ENCODE results near the gene MRGPRE. TPM values are rescaled to one million over a fixed set of nuclear protein-coding genes. Genes with fewer than 3 reads are reported as not detected.

Gene MRGPRE
- total RNA-seq, 1 donor from 2014 or later, result not detected

GRCh38 chr11:3191586-3192324 lies 40.5 kb downstream of the MRGPRE start:
- H3K27me3 Mint-ChIP-seq (ENCODE audit: unreplicated experiment), result peaks cover 15% of the 10 kb centered on the region
- H3K27ac Mint-ChIP-seq (ENCODE audit: unreplicated experiment), result no peak overlapping the region
- no peaks in the 10 kb centered on the region for H3K9me3 Mint-ChIP-seq (ENCODE audit: unreplicated experiment)
- TF ChIP-seq, protein P1, sequence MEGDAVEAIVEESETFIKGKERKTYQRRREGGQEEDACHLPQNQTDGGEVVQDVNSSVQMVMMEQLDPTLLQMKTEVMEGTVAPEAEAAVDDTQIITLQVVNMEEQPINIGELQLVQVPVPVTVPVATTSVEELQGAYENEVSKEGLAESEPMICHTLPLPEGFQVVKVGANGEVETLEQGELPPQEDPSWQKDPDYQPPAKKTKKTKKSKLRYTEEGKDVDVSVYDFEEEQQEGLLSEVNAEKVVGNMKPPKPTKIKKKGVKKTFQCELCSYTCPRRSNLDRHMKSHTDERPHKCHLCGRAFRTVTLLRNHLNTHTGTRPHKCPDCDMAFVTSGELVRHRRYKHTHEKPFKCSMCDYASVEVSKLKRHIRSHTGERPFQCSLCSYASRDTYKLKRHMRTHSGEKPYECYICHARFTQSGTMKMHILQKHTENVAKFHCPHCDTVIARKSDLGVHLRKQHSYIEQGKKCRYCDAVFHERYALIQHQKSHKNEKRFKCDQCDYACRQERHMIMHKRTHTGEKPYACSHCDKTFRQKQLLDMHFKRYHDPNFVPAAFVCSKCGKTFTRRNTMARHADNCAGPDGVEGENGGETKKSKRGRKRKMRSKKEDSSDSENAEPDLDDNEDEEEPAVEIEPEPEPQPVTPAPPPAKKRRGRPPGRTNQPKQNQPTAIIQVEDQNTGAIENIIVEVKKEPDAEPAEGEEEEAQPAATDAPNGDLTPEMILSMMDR (IDR thresholded peaks at IDR 0.05), result no peak
- H3K4me1 Mint-ChIP-seq (ENCODE audit: unreplicated experiment), result no peaks in the 10 kb centered on the region
- H3K36me3 Mint-ChIP-seq (ENCODE audit: unreplicated experiment), result no peaks in the 10 kb centered on the region
- DNase-seq (ENCODE audit: extremely low spot score, unreplicated experiment), result no peak
- H3K4me3 Mint-ChIP-seq (ENCODE audit: unreplicated experiment), result no peak overlapping the region

DNA sequence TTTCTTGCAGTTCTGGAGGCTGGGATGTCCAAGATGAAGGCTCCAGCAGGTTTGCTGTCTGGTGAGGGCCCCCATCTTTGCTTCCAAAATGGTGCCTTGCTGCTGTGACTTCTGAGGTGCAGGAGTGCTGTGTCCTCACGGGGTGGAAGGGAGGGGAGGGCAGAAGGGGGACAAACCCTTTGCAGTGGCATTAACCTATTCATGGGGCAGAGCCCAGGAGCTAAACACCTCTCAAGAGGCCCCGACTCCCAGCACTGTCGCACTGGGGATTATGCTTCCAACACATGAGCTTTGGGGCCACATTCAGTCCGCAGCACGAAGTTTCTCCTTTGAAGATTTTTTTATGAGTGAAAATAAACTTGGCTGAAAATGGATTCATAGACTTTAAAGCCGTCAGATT lies 41.6 kb downstream of the MRGPRE start:
- no peak overlapping the region for H3K27ac Mint-ChIP-seq (ENCODE audit: unreplicated experiment)

DNA sequence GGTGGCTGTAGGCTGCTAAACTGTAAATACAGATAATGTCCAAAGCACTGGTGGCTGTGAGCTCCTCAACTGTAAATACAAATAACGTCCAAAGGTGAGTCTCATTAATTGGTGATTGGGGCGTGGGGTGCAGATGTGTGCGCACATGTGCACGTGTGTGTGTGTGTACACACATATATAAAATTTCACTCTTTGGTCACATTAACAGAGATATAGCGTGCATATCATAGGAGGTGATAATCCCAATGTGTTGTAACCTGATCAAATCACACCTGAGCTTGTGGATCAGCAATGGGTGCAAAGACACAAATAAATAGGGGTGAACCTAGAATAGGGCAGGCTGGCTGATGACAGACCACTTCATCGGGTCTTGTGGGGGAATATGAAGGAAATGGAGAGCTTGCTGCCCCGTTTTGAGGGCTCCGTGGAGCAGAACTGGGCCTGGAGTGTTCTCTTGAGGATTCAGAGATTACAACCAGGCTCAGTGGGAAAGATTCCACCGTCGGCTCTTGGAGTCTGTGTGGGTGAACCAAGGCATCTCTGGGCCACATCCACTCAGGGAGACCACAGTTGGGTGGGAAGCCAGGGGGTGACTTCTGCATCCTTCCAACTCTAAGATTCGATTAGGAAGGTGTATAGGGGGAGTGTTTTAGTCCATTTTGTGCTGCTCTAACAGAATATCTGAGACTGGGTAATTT lies 42.2 kb downstream of the MRGPRE start:
- Mint-ChIP-seq H3K36me3 (ENCODE audit: unreplicated experiment) (no peaks in the 10 kb centered on the region), H3K27me3 (ENCODE audit: unreplicated experiment) (peaks cover 20% of the 10 kb centered on the region), H3K9me3 (ENCODE audit: unreplicated experiment) (no peaks in the 10 kb centered on the region), H3K4me1 (ENCODE audit: unreplicated experiment) (no peaks in the 10 kb centered on the region), H3K4me3 (ENCODE audit: unreplicated experiment) (no peak overlapping the region), H3K27ac (ENCODE audit: unreplicated experiment) (no peak overlapping the region)
- TF ChIP-seq, protein P1 (IDR thresholded peaks at IDR 0.05), result no peak
- no peak for DNase-seq (ENCODE audit: extremely low spot score, unreplicated experiment)

More for the DNA sequence above, 41.6 kb downstream of the MRGPRE start:
- TF ChIP-seq, protein P1 (IDR thresholded peaks at IDR 0.05), result no peak
- Mint-ChIP-seq H3K27me3 (ENCODE audit: unreplicated experiment) (peaks cover 15% of the 10 kb centered on the region), H3K36me3 (ENCODE audit: unreplicated experiment) (no peaks in the 10 kb centered on the region), H3K4me1 (ENCODE audit: unreplicated experiment) (no peaks in the 10 kb centered on the region), H3K9me3 (ENCODE audit: unreplicated experiment) (no peaks in the 10 kb centered on the region), H3K4me3 (ENCODE audit: unreplicated experiment) (no peak overlapping the region)
- no peak for DNase-seq (ENCODE audit: extremely low spot score, unreplicated experiment)

DNA sequence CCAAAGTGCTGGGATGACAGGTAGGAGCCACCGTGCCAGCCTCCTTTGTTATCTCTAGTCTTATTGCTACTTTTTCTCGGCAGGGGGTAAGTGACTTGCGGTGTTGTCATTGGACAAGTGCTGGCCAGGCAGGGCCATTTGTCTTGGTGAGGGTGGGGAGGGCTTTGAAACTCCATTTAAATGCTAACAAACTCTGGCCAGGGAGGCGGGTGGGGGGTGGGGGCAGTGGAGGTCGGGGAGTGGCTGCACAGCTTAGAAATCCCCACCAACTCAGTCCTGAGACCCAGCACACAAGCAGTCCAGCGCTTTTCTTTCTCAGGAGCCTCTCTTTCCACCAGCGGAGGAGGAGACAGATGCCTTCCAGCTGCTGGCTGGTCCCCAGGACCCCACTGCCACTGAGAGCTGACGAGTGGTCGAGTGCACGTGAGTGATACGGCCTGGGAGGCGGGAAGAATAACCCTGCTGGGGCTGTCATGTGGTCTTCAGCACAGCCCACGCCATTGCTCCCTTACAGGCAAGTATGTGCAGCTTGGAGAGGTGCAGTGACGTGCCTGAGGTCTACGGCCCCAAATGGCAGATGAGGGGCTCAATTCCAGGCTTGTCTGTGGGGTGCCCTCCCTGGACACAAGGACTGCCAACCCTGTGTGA lies 42.9 kb downstream of the MRGPRE start:
- no peak overlapping the region for H3K27ac Mint-ChIP-seq (ENCODE audit: unreplicated experiment)
- H3K9me3 Mint-ChIP-seq (ENCODE audit: unreplicated experiment), result no peaks in the 10 kb centered on the region
- TF ChIP-seq, protein P1 (IDR thresholded peaks at IDR 0.05), result no peak
- H3K27me3 Mint-ChIP-seq (ENCODE audit: unreplicated experiment), result peaks cover 26% of the 10 kb centered on the region
- no peak overlapping the region for H3K4me3 Mint-ChIP-seq (ENCODE audit: unreplicated experiment)
- H3K4me1 Mint-ChIP-seq (ENCODE audit: unreplicated experiment), result no peaks in the 10 kb centered on the region
- no peaks in the 10 kb centered on the region for H3K36me3 Mint-ChIP-seq (ENCODE audit: unreplicated experiment)
- DNase-seq (ENCODE audit: extremely low spot score, unreplicated experiment), result no peak
